Measurements from ENCODE around the gene METTL13. TPM values are rescaled to one million over a fixed set of nuclear protein-coding genes. Genes with fewer than 3 reads are reported as not detected.

The METTL13 gene
- total and polyA plus RNA-seq, 9 of the 15 experiments (the other 6 are each of a cell fraction or from before 2014, with no cell fraction given), result 18.9 to 78.9 (median 54.9) TPM

DNA sequence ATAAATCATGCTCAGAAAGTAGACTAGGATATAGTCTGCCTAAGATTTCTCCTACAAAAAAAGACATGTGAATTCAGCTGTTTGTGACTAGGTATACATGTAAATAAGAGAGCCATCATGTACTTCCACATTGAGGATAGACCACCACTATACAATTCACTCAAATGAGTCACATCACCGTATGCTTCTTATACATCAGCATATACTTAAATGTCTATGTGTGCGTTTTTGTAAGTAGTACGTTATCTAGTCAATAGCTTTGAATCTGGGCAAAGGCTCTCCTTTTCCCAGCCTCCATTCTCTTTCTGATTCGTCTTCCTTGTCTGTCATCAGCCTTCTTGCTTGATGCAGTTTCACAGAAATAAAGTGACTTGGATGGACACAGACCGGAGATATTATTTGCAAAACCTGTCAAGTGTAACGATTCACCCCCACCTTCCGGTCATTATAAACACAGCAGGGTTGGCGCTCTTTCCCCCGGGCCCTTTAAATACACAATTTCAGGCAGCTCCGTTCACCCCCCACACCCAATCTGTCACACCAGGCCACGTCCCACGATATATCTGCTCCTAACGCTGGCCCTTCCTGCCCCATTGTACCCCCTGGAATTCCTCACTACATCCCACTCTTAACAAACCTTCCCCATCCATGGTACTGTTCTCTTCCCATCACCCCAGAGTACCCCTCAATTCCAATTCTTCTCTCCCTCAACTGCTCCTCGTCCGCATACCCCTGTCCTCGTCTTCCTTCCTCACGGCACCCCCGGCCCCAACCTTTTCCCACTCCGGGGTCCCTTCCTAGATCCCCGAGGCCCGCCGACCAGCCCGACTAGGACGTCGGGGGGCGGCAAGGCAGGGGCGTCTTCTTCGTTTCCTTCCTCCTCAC lies 40.2 kb upstream of the METTL13 start (continued):
- TF ChIP-seq, protein P1, sequence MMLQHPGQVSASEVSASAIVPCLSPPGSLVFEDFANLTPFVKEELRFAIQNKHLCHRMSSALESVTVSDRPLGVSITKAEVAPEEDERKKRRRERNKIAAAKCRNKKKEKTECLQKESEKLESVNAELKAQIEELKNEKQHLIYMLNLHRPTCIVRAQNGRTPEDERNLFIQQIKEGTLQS (IDR thresholded peaks at IDR 0.05), result 0 out of 2 replicates have a peak, but pooled peaks have one; percentile 11
- TF ChIP-seq, protein P1 (CRISPR knock-in tag; conservative IDR thresholded peaks at IDR 0.05), result no peak
- peak; percentile 66 for TF ChIP-seq MTA1 (IDR thresholded peaks at IDR 0.05; ENCODE audit: borderline replicate concordance)
- peak; percentile 73; the same call in 1 of the 2 replicates for TF ChIP-seq HDAC2 (IDR thresholded peaks at IDR 0.05)
- TF ChIP-seq ZNF232 (CRISPR knock-in tag; IDR thresholded peaks at IDR 0.05), result no peak
- TF ChIP-seq DNMT1 (IDR thresholded peaks at IDR 0.05), result no peak
- no peak for TF ChIP-seq MEF2A (IDR thresholded peaks at IDR 0.05; ENCODE audit: control insufficient read depth, low read depth, low read length)
- TF ChIP-seq, protein P2, sequence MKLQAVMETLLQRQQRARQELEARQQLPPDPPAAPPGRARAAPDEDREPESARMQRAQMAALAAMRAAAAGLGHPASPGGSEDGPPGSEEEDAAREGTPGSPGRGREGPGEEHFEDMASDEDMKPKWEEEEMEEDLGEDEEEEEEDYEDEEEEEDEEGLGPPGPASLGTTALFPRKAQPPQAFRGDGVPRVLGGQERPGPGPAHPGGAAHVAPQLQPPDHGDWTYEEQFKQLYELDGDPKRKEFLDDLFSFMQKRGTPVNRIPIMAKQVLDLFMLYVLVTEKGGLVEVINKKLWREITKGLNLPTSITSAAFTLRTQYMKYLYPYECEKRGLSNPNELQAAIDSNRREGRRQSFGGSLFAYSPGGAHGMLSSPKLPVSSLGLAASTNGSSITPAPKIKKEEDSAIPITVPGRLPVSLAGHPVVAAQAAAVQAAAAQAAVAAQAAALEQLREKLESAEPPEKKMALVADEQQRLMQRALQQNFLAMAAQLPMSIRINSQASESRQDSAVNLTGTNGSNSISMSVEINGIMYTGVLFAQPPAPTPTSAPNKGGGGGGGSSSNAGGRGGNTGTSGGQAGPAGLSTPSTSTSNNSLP (IDR thresholded peaks at IDR 0.05; ENCODE audit: borderline replicate concordance, low read depth, low read length), result peak; percentile 64; the same call in 1 of the 2 replicates
- peak; percentile 42; the same call in 1 of the 2 replicates for TF ChIP-seq ZNF589 (CRISPR knock-in tag; IDR thresholded peaks at IDR 0.05; ENCODE audit: low read depth)
- no peak; the same call in 1 of the 2 replicates for TF ChIP-seq FOXK1 (CRISPR knock-in tag; IDR thresholded peaks at IDR 0.05; ENCODE audit: borderline replicate concordance)
- TF ChIP-seq ZNF3 (CRISPR knock-in tag; IDR thresholded peaks at IDR 0.05), result no peak
- no peak for TF ChIP-seq MCM2 (IDR thresholded peaks at IDR 0.05; ENCODE audit: low read depth)
- TF ChIP-seq, protein P3, sequence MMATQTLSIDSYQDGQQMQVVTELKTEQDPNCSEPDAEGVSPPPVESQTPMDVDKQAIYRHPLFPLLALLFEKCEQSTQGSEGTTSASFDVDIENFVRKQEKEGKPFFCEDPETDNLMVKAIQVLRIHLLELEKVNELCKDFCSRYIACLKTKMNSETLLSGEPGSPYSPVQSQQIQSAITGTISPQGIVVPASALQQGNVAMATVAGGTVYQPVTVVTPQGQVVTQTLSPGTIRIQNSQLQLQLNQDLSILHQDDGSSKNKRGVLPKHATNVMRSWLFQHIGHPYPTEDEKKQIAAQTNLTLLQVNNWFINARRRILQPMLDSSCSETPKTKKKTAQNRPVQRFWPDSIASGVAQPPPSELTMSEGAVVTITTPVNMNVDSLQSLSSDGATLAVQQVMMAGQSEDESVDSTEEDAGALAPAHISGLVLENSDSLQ (IDR thresholded peaks at IDR 0.05), result peak; percentile 57
- TF ChIP-seq, protein P4, sequence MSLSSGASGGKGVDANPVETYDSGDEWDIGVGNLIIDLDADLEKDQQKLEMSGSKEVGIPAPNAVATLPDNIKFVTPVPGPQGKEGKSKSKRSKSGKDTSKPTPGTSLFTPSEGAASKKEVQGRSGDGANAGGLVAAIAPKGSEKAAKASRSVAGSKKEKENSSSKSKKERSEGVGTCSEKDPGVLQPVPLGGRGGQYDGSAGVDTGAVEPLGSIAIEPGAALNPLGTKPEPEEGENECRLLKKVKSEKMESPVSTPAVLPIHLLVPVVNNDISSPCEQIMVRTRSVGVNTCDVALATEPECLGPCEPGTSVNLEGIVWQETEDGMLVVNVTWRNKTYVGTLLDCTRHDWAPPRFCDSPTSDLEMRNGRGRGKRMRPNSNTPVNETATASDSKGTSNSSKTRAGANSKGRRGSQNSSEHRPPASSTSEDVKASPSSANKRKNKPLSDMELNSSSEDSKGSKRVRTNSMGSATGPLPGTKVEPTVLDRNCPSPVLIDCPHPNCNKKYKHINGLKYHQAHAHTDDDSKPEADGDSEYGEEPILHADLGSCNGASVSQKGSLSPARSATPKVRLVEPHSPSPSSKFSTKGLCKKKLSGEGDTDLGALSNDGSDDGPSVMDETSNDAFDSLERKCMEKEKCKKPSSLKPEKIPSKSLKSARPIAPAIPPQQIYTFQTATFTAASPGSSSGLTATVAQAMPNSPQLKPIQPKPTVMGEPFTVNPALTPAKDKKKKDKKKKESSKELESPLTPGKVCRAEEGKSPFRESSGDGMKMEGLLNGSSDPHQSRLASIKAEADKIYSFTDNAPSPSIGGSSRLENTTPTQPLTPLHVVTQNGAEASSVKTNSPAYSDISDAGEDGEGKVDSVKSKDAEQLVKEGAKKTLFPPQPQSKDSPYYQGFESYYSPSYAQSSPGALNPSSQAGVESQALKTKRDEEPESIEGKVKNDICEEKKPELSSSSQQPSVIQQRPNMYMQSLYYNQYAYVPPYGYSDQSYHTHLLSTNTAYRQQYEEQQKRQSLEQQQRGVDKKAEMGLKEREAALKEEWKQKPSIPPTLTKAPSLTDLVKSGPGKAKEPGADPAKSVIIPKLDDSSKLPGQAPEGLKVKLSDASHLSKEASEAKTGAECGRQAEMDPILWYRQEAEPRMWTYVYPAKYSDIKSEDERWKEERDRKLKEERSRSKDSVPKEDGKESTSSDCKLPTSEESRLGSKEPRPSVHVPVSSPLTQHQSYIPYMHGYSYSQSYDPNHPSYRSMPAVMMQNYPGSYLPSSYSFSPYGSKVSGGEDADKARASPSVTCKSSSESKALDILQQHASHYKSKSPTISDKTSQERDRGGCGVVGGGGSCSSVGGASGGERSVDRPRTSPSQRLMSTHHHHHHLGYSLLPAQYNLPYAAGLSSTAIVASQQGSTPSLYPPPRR (CRISPR knock-in tag; IDR thresholded peaks at IDR 0.05; ENCODE audit: borderline replicate concordance), result 0 out of 2 replicates have a peak, but pooled peaks have one; percentile 9
- TF ChIP-seq ZFP1 (CRISPR knock-in tag; IDR thresholded peaks at IDR 0.05), result no peak
- no peak for TF ChIP-seq NFYB (IDR thresholded peaks at IDR 0.05; ENCODE audit: extremely low read depth, insufficient read length)
- TF ChIP-seq SIRT6 (IDR thresholded peaks at IDR 0.05; ENCODE audit: low read depth, low read length), result no peak
